Breast epithelium (tissue), 3 donors: Measurements from ENCODE around the gene TNK2.

Experiments
- CTCF ChIP-seq, 3 donors: fragments of 450-650 bp; IDR thresholded peaks; one replicate each; pipeline ENCODE4 v1.5.1; 2016 to 2017; ENCODE audit warnings: antibody characterized with exemption in 3 of 3, mild to moderate bottlenecking in 3 of 3, moderate library complexity in 3 of 3
- POLR2AphosphoS5 ChIP-seq, 3 donors: sonication (generic); formaldehyde crosslinking; IDR thresholded peaks; one replicate each; pipeline ENCODE4 v1.6.1; 2017; ENCODE audit warnings: antibody characterized with exemption in 3 of 3

- TF ChIP-seq CTCF (IDR thresholded peaks at IDR 0.05) (no peak), POLR2AphosphoS5 (IDR thresholded peaks at IDR 0.05) (no peak)
These were observed 28.3 kb downstream of the TNK2 start for GRCh38 chr3:195880037-195880431.
